Epithelial cell of esophagus (primary cell): ENCODE data around the gene CEP19.

ENCODE experiments used
- DNase-seq: peaks from one replicate; pipeline ENCODE4 v3.0.0; 2010; ENCODE audit warnings: low read depth
- H3K4me3 ChIP-seq: 2 replicates; pipeline ENCODE4 v1.5.1; 2011; ENCODE audit warnings: mild to moderate bottlenecking, low read length, control low read depth
- CTCF ChIP-seq: IDR thresholded peaks from 2 replicates; pipeline ENCODE4 v1.5.1; 2011; ENCODE audit warnings: low read depth, mild to moderate bottlenecking, low read length, control low read depth, inconsistent platforms; ENCODE audit not compliant: insufficient read depth; ENCODE audit errors: missing control alignments

CEP19 gene

DNA sequence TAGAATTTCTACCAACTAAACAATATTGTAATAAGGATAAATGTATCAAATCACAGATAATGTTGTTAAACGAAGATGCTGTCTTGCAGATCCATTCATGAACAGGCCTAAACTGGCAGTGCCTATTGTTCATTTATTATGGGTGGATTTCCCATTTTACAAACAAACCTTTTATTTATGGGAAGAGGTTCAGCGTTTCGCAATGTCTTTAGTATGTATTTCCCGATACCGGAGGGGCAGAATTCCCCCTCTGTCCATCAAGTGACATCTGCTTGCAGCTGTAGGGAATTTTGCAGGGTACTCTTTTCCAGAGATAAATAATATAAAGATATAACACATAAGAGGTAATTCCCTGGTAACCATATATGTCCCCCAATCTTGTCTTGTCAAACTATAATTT lies 5.7 kb downstream of the CEP19 start:
- DNase-seq: no peak
- no peak for TF ChIP-seq CTCF
- H3K4me3 ChIP-seq: no peak overlapping the region

DNA sequence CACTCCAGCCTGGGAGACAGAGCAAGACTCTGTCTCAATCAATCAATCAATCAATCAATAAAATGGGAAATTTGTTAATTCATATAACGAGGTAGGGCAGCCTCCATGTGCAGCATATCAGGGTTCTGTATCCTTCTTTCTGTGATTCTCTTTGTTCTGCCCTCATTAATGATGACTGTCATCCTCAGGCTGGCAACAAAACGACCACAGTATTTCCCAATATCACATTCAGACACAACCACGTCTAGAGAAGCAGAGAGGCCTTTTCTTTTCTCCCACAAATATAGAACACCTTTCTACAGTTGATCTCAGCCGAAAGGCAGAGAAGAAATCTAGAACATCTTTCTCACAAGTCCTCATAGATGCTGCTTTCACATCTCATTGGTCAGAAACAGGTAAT lies 11.2 kb downstream of the CEP19 start:
- H3K4me3 ChIP-seq: no peak overlapping the region
- no peak for TF ChIP-seq CTCF
- DNase-seq: no peak

DNA sequence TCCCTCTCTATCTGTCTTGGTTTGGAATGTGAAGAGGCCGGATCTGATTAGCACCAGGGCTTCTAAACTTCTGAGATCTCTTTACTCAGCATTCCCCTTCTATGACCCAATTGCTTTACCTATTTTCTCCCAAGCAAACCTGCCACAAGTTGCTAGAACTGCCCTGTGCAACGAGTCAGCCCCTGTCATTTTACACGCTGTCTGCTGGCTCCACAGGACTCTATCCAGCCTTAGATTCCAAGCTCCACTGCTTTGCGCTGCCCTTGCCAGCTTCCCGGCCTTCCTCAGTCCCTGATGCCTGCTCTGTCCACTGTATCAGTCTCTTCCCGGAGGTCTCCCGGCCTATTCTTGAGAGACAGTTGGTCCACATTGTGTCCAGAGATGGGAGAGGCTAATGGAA lies 12.3 kb downstream of the CEP19 start:
- H3K4me3 ChIP-seq: no peak overlapping the region
- TF ChIP-seq CTCF: no peak
- DNase-seq: no peak

- no peak overlapping the region for H3K4me3 ChIP-seq
- no peak for TF ChIP-seq CTCF
- no peak for DNase-seq
Measured at GRCh38 chr3:196697270-196697669, 14.8 kb downstream of the CEP19 start.

DNA sequence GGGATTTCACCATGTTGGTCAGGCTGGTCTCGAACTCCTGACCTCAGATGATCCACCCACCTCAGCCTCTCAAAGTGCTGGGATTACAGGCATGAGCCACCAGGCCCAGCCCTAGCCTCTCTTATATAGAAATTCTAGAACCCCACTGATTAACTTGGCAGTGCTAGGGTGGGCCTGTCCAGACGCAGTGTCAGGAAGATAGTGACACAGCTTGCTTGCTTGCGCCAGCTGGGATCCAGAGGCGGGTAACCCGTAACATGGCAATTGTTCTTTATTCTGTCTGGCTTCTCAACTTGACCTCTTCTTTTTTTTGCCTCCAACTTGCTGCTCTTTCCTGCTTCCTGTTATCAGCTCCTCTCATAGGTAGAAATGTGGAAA lies 16.2 kb downstream of the CEP19 start:
- DNase-seq: no peak
- no peak overlapping the region for H3K4me3 ChIP-seq
- TF ChIP-seq CTCF: no peak

DNA sequence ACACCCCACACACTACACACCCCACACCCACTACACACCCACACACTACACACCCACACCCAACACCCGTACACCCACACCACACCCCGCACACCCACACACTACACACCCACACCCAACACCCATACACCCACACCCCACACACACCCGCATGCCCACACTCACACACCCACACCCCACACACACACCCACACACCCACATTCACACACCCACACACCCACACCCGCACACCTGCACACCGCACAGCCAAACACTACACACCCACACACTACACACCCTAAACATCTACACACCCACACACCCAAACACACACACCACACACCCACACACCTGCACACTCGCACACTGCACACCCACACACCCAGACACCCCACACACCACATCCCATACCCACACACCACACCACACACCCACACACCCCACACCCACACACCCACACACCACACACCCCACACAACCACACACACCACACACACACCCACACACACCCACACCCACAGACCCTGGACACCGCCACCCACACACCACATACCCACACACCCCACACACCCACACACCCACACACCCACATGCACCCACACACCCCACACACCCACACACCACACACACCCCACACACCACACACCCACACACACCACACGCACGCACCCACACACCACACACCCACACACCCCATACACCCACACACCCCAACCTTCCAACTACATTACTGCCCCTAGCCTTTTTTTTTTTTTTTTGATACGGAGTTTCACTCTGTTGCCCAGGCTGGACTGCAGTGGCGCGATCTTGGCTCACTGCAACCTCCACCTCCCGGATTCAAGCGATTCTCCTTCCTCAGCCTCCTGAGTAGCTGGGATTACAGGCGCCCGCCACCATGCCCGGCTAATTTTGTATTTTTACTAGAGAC lies 16.9 kb downstream of the CEP19 start:
- DNase-seq: no peak
- H3K4me3 ChIP-seq: no peak overlapping the region
- TF ChIP-seq CTCF: no peak

DNA sequence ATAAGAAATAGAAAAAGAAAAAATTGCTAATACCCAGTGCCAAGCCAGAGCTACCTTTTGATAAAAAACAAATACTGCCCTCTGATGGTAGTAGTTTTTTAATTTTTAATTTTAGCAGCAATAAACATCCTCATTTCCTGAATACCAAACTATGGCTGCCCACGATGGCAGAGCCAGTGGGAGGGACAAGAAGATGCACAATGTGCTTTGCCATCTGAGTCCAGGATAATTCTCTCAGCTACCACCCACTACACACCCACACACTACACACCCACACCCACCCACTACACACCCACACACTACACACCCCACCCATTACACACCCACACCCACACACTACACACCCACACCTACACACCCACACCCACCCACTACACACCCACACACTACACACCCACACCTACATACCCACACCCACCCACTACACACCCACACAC lies 17.8 kb downstream of the CEP19 start:
- H3K4me3 ChIP-seq: no peak overlapping the region
- no peak for DNase-seq
- no peak for TF ChIP-seq CTCF
